ENCODE measurements around the gene DMRT1. TPM values are rescaled to one million over a fixed set of nuclear protein-coding genes. Genes with fewer than 3 reads are reported as not detected.
A peak's percentile ranks its signal among the peaks of the same experiment; 100 is the strongest.

The DMRT1 gene
- polyA plus RNA-seq, 1 donor: not detected

DNA sequence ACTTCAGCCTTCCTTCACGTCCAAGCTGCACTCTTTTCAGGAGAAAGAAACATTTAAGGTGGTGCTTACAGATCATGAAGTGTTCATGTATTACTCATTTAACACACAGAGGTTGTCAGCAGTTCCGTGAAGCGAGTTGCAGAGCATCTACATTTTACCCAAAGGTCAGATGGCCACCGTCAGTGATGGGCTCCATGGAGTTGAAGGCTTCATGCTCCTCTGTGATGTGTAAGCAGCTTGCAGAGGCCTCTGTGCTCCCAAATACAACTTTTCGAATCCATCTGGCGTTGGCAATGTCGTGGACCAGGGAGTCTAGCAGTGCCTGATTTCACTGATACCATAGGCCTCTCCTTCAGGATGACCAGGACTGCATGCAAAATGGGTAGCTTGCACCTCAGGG, 81.2 kb downstream of the DMRT1 start:
- DNase-seq: no peak

DNA sequence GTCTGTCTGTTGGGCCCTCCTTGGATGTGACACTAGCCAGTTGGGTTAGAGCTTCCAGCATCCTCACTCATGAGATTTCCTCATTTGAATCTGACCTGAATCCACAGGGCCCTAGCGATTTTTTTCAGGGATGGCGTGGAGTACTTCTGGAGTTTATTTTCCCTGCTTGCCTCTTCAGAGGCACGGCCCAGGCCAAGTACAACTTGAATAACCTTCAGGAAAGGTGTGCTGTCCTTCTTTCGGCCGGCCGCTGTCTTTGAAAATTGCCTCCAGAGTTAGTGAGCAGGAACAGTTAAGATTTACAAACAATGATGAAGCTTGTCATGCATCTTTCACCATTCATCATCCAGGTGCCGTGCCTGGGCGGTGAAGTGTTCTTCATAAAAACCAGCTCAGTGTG, 85.5 kb downstream of the DMRT1 start:
- DNase-seq: no peak

DNA sequence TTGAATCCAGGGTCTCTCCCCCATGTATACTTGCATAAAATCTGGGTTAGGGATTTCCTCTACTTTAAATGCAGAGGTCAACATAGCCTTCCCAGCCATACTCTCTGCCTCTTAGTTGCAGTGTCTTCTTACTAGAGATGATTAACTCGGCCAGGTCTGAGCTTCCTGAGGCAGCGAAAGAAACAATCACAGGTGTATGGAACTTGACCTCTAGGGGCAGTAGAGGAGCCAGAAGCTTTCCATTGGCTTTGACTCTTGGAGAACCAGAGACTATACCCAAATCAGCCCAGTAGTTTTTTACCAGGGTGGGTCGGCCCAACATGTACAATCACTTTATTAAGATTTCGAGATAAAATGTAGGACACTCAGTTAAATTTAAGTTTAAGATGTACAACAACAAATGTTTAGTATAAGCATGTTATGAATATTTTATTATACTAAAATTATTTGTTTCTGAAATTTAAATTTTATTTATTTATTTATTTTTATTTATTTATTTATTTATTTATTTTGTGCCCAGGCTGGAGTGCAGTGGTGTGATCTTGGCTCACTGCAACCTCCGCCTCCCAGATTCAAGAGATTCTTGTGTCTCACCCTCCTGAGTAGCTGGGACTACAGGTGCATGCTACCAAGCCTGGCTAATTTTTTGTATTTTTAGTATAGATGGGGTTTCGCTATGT, 87.0 kb downstream of the DMRT1 start:
- peak; percentile 56 for DNase-seq

DNA sequence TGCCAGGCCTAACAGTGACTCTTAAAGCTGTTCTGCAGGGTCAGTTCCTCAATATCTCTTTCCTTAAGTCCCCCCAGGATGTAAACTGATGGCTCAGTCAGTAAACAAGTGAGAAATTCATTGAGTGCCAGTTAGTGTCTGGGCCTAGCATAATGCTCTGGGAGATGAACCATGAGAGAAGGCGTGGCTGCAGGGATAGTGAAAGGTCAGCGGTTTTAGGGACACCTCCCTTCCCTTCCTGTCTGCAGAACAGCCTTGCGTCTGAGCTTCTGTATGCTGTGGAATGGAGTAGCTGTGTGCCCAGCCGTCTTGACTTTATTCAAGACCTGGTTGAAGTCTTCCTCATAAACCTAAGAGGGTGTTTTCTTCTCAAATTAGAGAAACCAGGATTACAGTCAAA, 88.2 kb downstream of the DMRT1 start:
- no peak for DNase-seq

DNA sequence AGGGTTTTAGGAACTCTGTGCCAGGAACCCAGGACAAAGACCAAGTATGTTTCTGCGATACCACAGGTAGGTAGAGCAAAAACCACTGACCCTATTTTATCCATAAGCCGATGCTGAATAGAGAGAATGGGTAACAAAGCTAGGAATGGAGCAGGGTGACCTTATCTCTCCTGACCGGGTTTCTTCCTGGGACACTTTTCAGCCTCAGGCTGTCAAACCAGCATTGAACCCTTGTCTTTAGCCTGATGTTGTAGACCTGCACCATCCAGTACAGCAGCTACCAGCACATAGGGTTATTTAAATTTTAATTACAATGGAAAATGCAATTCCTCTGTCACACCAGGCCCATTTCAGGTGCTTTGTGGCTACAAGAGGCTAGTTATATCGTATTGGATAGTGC, 91.9 kb downstream of the DMRT1 start:
- DNase-seq: no peak

DNA sequence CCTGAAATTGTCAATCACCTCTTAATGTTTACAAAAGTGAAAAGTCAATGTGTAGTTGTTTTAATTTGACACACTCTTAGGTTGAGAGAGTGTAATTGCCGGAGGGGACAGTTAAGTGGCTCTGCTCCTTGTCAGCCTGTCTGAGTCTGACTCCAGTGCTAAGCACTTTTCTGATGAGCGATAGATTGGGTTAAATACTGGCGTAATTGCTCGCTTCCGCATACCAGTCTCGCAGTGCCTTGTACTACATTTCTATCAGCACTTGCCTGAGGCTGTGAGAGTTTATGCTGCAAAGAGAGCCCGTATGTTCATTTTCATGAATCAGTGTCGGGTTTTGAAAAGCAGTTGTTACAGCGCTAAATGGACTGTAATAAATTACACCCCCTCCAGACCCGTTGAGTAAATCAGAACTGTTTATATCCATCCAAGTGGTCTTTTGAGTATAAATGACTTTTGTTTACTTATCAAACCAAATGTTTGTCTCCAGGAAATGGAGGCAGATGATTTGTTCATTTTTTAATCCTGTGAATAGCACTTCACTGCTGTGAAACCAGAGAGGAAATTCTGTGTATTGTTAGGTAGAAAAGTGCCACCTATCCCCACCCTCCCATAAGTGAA, 94.0 kb downstream of the DMRT1 start:
- DNase-seq: no peak

DNA sequence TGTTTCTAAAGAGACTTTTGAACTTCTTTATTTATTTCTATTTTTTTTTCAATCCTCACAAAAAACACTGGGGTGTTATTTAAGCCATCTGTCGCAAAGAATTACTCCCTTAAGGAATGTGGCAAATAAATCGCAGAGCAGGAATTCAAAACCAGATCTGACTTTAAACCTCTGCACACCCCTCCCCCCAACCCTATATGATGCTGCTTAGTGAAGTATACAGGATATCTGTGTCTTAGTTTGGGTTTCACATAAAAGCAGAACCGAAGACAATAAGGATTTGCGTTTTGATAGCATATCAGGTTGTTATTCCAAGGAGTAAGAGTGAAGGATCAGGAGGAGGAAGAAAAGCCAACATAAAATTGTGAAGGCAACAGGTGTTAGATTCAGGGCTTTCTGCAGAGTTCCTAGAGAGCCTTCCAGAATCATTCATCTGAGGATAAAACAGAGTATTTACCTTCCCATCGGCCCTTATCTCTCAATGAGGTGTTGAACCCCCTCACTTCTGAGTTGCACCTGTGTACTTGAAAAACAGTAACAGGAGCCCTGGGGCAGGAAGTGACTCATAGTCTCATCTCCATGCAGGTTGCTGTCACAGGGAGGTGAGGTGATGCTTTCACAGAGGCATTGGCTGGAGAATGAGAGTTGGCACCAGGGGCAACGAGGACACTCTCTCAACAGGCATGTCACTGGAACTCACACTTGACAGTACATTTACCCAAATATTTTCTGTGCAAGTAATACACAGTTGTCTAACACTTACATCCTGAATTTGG, 101.5 kb downstream of the DMRT1 start:
- DNase-seq: no peak

DNA sequence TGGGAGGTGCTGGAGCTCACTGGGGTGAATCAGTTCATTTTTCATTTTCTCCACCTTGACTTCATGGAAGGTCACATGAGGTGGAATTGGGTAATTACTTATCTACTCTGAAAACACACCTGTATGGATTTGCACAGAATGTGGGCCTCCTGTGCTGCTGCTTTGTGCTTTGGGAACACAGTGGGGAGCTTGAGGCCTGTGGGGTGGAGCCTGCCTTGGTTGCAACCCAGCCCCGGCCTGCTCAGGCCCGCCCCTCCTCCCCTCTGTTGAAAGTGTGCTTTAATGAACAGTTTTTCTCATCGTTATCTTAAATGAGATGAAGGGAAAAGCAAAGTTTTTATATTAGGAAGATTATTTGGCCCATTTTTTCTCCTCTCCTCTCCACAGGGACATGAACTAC, 106.5 kb downstream of the DMRT1 start:
- no peak for DNase-seq

DNA sequence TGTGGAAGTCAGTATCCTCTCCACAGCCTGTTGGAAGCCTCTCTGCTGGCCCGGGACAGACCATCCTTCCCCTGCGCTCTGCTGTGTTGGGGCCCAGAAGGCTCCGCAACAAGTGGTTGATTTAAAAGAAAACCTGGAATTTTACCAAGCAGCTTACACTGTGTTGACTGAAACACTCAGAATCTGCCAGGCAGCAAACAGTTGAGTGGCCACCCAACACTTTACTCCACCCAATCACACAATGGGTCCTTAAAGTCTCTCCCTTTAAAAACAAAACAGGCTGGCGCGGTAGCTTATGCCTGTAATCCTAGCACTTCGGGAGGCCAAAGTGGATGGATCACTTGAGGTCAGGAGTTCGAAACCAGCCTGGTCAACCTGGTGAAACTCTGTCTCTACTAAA, 107.0 kb downstream of the DMRT1 start:
- no peak for DNase-seq

DNA sequence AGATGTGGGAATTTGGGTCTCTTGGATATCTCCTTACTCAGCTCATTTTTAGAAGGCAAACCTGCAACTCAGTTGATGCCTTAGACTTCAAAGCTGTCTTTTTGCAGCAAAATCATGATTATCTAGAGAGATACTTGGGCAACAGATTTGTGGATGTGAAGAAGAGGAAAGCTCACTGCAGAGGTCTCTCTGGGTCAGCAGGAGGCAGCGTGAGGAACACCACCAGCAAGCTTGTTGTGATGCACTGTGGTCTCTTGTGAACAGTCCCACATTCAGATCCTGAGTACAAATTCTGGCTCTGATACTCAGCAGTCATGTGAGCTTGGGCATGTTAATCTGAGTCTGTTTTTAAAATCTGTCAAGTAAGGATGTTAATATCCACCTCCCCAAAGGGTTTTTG, 108.6 kb downstream of the DMRT1 start:
- no peak for DNase-seq

DNA sequence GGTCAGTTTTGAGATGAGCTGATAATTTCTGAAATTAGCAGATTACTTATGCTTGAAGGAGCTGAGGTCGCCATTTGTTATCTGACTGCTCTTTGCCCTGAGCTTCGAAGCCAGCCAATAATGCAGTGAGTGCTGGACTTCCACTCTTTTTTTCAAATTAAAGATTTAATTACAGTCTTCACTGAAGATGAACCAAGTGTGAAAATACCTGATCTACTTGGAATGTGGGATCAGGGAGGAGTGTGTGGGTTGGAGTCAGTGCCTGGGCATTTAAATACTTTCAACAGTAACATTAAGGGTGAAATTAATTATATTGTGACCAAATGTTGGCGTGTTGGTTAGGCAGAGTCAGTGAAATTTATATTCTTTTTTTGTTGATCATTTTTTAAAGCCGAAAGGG, 111.0 kb downstream of the DMRT1 start:
- DNase-seq: peak; percentile 33

DNA sequence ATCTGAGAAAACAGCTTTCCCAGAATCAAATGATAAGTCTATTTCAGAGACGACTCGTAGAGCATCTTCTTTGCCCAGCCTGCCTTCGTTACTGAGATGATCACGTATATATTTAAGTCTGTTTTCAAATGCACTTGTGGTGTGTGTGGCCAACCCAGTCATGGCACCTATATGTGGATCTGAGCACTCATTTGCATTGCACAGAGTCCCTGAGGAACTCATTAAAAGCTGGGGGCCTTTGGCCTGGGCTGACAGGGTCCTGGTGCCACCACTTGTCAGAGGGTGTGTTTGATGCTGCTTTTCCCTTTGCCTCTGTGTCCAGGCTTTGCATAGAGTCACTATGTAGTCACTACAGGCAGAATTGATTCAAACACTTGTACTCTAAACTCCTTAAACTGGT, 117.6 kb downstream of the DMRT1 start:
- no peak for DNase-seq

DNA sequence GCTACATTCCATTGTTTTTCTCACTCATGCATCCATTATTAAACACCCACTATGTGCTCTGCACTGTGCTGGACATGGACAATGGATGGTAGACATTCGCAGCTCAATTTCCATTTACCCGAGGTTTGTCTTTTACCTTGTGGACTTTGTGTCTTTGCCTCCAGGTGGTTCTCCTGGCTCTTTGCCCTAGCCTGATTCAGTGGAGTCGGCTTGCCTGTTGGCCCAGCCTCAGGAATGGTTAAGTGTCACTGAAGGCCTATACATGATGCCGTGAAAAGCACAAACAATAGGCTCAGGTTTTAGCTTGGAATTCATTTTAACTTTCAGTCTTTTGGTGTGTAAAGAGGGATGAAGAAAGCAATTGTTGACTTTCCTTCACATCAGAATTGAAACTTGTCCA, 118.4 kb downstream of the DMRT1 start:
- DNase-seq: no peak

DNA sequence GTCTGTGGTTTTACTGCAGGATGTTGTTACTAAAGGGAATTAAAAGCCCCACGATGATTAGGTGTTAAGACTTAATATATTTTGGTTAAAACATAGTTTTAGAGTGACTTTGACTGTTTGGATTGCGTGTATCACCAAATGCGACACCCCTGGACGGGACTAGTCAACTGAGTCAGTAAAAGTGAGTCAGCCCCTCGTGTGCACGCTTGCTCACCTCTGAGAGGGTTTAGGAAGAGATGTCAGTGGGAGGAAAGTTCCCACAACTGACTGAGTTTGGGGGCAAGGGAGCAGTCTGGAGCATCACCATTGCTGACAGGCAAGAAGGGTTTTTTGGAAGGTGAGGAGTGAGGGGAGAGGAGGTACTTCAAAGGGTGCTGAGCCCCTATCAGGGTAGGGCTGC, 120.5 kb downstream of the DMRT1 start:
- no peak for DNase-seq

DNA sequence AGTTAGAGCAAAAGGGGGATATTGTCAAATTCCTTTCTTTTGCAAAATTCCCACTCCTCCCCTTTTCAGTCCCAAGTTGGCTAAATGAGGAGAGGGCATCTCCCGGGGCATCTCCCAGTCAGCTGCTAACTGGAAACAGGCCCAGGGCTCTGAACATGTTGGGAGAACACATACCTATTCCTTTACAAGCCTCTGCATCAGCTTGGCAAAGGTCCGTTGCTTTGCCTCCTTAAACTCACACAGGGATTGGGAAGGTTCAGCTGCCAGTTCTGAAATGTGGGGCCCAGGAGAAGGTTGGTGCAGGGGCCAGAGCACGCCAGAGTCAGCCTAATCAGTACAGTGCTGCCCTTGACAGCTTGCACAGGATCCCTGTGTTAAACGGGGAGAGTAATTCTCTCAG, 124.0 kb downstream of the DMRT1 start:
- DNase-seq: no peak

DNA sequence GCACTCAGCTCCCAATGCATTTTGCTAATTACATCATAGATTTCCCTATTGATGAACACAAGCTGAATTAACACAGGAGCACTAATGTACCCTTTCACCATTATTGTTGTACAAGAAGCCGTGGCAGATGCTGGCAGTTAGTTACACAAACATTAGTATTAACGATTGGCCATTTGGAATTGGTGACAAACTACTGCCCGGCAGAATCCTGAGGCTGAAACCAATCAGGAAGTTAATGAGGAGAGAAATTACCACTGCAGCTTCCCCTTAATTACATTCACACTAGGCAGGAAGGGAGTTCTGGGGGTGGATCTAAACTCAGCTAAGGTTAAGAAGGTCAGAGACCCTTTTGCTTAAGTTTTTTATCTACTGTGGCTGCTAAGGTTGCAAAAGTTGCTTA, 125.4 kb downstream of the DMRT1 start:
- DNase-seq: no peak

DNA sequence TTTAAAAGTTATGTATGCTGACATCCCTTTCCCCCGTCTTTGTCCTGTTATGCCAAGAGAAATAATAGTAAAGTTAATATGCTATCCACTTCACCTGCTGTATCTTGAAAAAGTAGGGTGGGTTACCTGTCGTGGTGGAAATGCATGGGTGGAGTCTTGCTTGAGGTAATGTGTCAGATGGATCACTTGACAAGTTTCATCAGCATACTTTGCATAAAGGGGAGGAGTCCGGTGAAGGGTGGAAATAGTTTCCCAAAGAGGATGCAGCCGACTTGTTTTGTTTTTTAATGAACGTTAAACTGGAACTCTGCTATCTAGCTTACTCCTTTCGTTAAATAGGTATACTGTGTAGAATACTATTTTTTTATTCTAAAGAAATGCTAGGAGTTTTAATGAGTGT, 125.9 kb downstream of the DMRT1 start:
- no peak for DNase-seq

DNA sequence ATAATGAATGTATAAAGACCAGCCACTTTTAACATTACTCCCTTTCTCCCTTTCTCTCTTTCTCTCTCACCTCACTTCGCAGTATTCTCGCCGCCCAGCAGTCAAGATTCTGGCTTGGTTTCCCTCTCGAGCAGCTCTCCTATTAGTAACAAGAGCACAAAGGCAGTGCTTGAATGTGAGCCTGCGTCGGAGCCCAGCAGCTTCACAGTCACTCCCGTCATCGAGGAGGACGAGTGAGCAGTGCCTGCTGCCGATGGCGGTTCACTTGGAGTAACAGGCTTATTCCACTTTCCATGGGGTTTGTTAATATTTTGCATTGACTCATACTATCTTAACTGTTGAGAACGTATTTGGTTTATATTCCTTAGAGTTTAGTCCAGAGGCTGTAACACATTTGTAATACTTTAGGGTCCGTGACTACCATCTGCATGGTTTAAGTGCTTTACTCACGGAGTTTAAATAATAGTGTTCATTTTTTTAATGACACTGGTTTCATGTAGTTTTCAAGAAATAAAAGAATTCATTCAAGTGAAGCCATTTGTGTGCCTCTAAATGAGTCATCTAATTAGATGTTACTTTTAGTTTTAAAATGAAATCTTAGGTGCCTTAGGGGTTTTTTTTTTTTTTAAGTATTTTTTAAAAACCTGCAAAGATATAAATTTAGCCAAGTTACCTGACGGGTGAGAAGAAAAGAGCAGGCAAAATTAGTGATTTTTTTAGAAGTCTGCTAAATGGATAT, 126.6 kb downstream of the DMRT1 start:
- DNase-seq: no peak

DNA sequence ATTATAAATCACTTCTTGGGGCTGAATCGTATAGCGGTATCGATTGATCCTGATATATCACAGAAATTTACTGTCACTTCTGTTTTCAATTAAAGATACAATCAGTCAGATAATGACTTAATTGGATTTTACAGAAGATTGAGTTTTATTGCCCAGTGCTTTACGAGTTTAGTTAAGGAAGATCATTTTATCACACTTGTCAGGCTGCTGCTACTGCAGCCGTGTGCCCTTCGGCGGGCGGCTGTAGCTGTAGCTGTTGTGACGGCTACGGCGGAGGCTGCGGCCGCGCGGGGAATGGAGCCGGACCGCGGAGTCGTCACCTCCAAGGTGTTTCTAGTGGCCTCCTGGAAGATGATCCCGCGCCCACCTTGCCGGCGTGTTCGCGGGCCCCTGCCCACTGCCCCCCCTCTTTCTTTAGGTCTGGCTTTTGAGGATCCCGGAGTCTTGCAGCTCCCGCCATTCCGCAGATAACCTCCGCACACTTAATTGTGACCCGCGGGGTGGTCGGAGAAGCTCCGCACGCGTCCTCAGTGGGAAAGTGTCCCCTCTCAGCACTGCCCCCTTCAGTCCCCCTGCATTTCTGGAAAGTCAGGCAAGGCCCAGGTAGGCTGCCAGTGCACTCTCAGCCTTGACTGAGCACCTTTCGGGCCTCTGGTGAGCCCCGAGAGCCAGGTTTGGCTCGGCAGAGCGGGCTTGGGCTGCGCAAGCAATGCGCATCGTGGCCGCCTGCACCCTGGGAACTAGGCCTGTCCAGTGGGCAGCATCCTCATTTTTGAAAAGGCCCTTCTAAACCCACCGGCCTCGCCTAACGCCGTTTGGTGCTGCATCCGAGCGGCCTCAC, 128.0 kb downstream of the DMRT1 start:
- no peak for DNase-seq

DNA sequence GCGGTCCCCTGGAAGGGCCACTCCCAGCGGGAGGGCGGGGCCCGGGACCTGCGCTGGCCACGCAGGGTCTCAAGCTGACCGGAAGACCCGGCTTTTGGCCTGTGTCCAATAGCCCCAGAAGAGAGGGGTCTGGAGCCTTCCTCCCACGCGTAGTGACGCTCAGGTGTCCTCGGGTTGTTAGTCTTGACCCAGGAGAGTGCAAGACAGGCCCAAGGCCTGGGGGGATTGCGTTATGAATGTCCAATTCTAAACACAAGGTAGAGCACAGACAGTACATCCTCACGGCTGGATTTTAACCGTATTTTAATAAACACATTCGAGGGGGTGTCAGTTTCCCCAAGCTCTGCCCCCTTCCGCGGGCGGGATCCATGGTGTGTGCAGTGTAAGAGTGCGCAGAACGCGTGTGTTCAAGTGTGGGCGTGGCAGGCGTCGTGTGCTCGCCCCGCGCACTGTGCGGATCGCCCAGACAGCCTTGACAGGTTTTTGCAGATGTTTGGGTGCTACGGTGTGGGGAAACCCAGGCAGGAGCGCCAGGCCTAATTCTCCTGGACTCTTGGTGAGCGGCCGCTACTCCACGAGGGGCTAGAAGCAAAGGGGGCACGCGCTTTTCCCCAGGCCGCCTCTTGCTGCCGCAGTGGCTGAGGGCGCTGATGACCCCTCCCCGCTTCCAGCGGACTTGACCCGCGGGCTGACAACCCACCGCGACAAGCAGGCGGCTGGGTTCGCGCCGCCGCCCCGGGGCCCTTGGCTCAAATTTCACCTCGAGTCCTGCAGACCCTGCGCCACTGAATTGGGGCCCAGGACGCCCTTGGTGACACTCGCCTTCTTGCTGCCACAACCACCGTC, 128.9 kb downstream of the DMRT1 start:
- DNase-seq: no peak

DNA sequence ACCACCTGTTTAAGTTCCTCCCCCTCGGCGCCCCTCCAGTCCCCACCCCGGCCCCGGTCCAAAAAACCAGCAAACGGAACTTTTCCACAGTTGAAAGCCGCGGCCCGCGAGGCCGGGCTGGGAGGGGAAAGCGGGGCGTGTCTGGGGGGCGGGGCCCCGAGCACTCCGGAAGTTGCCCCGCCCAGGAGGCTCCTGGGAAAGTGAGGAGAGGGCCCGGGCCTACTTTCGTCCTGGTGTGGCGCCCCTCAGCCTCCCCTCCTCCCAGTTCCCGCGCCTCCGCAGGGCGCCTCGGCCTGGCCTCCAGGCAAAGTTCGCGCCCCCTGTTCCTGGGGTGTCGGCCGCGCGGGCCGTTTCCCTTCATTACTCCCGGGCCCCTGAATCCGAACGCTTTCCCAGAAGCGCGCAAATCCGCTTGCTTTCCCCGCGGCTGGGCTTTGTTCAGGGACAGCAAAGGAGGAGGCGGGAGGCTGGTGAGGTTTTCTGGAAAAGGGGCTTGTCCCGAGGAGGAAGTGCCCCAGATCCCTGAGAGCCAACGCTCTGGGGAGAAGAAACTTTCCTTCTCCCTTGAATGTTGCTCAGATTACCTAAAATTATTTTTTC, 130.5 kb downstream of the DMRT1 start:
- no peak for DNase-seq

Data from left kidney (tissue), 2 donors.